ENCODE data around the gene ZNF646. TPM values are rescaled to one million over a fixed set of nuclear protein-coding genes. Genes with fewer than 3 reads are reported as not detected.

Gene ZNF646
- total RNA-seq, 1 donor from 2014 or later, result 18.4 TPM

GRCh38 chr16:31133046-31133501 lies 58.9 kb downstream of the ZNF646 start:
- no peaks in the 10 kb centered on the region for H3K9me3 Mint-ChIP-seq (ENCODE audit: unreplicated experiment)
- H3K4me3 Mint-ChIP-seq (ENCODE audit: unreplicated experiment), result no peak overlapping the region
- no peak for DNase-seq (ENCODE audit: extremely low spot score, unreplicated experiment)
- peaks cover 4% of the 10 kb centered on the region for H3K4me1 Mint-ChIP-seq (ENCODE audit: unreplicated experiment)
- H3K27ac Mint-ChIP-seq (ENCODE audit: unreplicated experiment), result no peak overlapping the region
- no peak for TF ChIP-seq CTCF (IDR thresholded peaks at IDR 0.05)
- H3K27me3 Mint-ChIP-seq (ENCODE audit: unreplicated experiment), result no peaks in the 10 kb centered on the region
- peaks cover 2% of the 10 kb centered on the region for H3K36me3 Mint-ChIP-seq (ENCODE audit: unreplicated experiment)

Other genes starting within 250 kb of the ZNF646 start
- 37.6 and 38.1 TPM in 2 replicates for gene BCL7C, start 180.3 kb upstream of the ZNF646 start, total RNA-seq
- 5.1 and 6.0 TPM in 2 replicates for gene CTF1, start 177.8 kb upstream of the ZNF646 start, total RNA-seq
- gene FBXL19, start 150.8 kb upstream of the ZNF646 start, total RNA-seq, result 23.1 and 24.3 TPM in 2 replicates
- 25.2 and 30.0 TPM in 2 replicates for gene ORAI3, start 125.4 kb upstream of the ZNF646 start, total RNA-seq
- 20.1 and 22.6 TPM in 2 replicates for gene SETD1A, start 116.7 kb upstream of the ZNF646 start, total RNA-seq
- gene HSD3B7, start 89.2 kb upstream of the ZNF646 start, total RNA-seq, result 7.5 and 7.6 TPM in 2 replicates
- gene STX1B, start 63.8 kb upstream of the ZNF646 start, total RNA-seq, result 1.8 and 4.5 TPM in 2 replicates
- 51.8 and 53.4 TPM in 2 replicates for gene STX4, start 40.9 kb upstream of the ZNF646 start, total RNA-seq
- 13.2 and 13.5 TPM in 2 replicates for gene ZNF668, start 182 bp upstream of the ZNF646 start, total RNA-seq
- 2.8 and 3.2 TPM in 2 replicates for gene PRSS53, start 14.5 kb downstream of the ZNF646 start, total RNA-seq
- gene VKORC1, start 20.4 kb downstream of the ZNF646 start, total RNA-seq, result 141 and 148 TPM in 2 replicates
- gene BCKDK, start 34.0 kb downstream of the ZNF646 start, total RNA-seq, result 38.8 and 39.3 TPM in 2 replicates
- gene KAT8, start 43.2 kb downstream of the ZNF646 start, total RNA-seq, result 56.0 and 56.5 TPM in 2 replicates
- gene PRSS8, start 61.3 kb downstream of the ZNF646 start, total RNA-seq, result not detected in 2 replicates
- 0.67 and 0.76 TPM in 2 replicates for gene PRSS36, start 75.6 kb downstream of the ZNF646 start, total RNA-seq
- gene FUS, start 105.7 kb downstream of the ZNF646 start, total RNA-seq, result 334 and 346 TPM in 2 replicates
- 5.5 and 6.1 TPM in 2 replicates for gene PYCARD, start 128.3 kb downstream of the ZNF646 start, total RNA-seq
- not detected in 2 replicates for gene TRIM72, start 139.7 kb downstream of the ZNF646 start, total RNA-seq
- not detected in 2 replicates for gene PYDC1, start 142.7 kb downstream of the ZNF646 start, total RNA-seq
- gene ITGAM, start 185.6 kb downstream of the ZNF646 start, total RNA-seq, result not detected in 2 replicates

Measured in osteocyte (in vitro differentiated cells).